Measurements from ENCODE around the gene STX2.

Gene STX2

GRCh38 chr12:130807309-130807708, 31.7 kb downstream of the STX2 start:
- H3K27me3 ChIP-seq (replicated peaks; ENCODE audit: insufficient read depth, low read length): no peaks in the 10 kb centered on the region
- H3K27ac ChIP-seq (ENCODE audit: low read length): no peak overlapping the region
- no peaks in the 10 kb centered on the region for H3K36me3 ChIP-seq (replicated peaks; ENCODE audit: insufficient read depth, low read length)
- no peak overlapping the region for H3K4me3 ChIP-seq (ENCODE audit: low read length)
- no peaks in the 10 kb centered on the region for H4K20me1 ChIP-seq (ENCODE audit: insufficient read depth, low read length)
- H3K79me2 ChIP-seq (ENCODE audit: low read length): no peaks in the 10 kb centered on the region
- DNase-seq: no peak
- no peaks in the 10 kb centered on the region for H3K4me1 ChIP-seq (ENCODE audit: low read length)
- no peaks in the 10 kb centered on the region for H3F3A ChIP-seq (ENCODE audit: insufficient read depth, low read length)
- no peak overlapping the region for H3K9ac ChIP-seq (ENCODE audit: low read length)
- TF ChIP-seq CTCF (IDR thresholded peaks at IDR 0.05; ENCODE audit: low read length) (no peak), EZH2phosphoT487 (IDR thresholded peaks at IDR 0.05; ENCODE audit: low read length) (no peak)
- H3K9me3 ChIP-seq (replicated peaks; ENCODE audit: insufficient read depth, low read length): no peaks in the 10 kb centered on the region
- no peak overlapping the region for H3K4me2 ChIP-seq (ENCODE audit: low read depth, low read length)
- H2AFZ ChIP-seq (ENCODE audit: low read length): no peak overlapping the region
- no peaks in the 10 kb centered on the region for H3K9me2 ChIP-seq (replicated peaks; ENCODE audit: insufficient read depth, low read length)

- Histone ChIP-seq H3K9me2 (replicated peaks; ENCODE audit: insufficient read depth, low read length) (no peaks in the 10 kb centered on the region), H3K4me1 (ENCODE audit: low read length) (no peaks in the 10 kb centered on the region), H3K27me3 (replicated peaks; ENCODE audit: insufficient read depth, low read length) (no peaks in the 10 kb centered on the region), H3K9me3 (replicated peaks; ENCODE audit: insufficient read depth, low read length) (no peaks in the 10 kb centered on the region), H3K79me2 (ENCODE audit: low read length) (no peaks in the 10 kb centered on the region), H3K4me3 (ENCODE audit: low read length) (no peak overlapping the region), H2AFZ (ENCODE audit: low read length) (no peak overlapping the region), H3K4me2 (ENCODE audit: low read depth, low read length) (no peak overlapping the region), H3F3A (ENCODE audit: insufficient read depth, low read length) (no peaks in the 10 kb centered on the region), H3K36me3 (replicated peaks; ENCODE audit: insufficient read depth, low read length) (no peaks in the 10 kb centered on the region), H3K9ac (ENCODE audit: low read length) (no peak overlapping the region), H3K27ac (ENCODE audit: low read length) (no peak overlapping the region), H4K20me1 (ENCODE audit: insufficient read depth, low read length) (no peaks in the 10 kb centered on the region)
- no peak for DNase-seq
- TF ChIP-seq EZH2 (optimal IDR thresholded peaks at IDR 0.05; ENCODE audit: low read depth, low read length) (no peak), EZH2phosphoT487 (IDR thresholded peaks at IDR 0.05; ENCODE audit: low read length) (no peak), CTCF (IDR thresholded peaks at IDR 0.05; ENCODE audit: low read length) (no peak)
Observed at GRCh38 chr12:130806574-130806973, 32.5 kb downstream of the STX2 start.

- H3K27me3 ChIP-seq (replicated peaks; ENCODE audit: insufficient read depth, low read length): no peaks in the 10 kb centered on the region
- no peak overlapping the region for H3K4me2 ChIP-seq (ENCODE audit: low read depth, low read length)
- no peak overlapping the region for H3K4me3 ChIP-seq (ENCODE audit: low read length)
- TF ChIP-seq EZH2phosphoT487 (IDR thresholded peaks at IDR 0.05; ENCODE audit: low read length) (no peak), CTCF (IDR thresholded peaks at IDR 0.05; ENCODE audit: low read length) (no peak), EZH2 (optimal IDR thresholded peaks at IDR 0.05; ENCODE audit: low read depth, low read length) (no peak)
- H3K9me2 ChIP-seq (replicated peaks; ENCODE audit: insufficient read depth, low read length): no peaks in the 10 kb centered on the region
- no peaks in the 10 kb centered on the region for H4K20me1 ChIP-seq (ENCODE audit: insufficient read depth, low read length)
- no peaks in the 10 kb centered on the region for H3K79me2 ChIP-seq (ENCODE audit: low read length)
- H3K27ac ChIP-seq (ENCODE audit: low read length): no peak overlapping the region
- H2AFZ ChIP-seq (ENCODE audit: low read length): no peak overlapping the region
- H3K4me1 ChIP-seq (ENCODE audit: low read length): no peaks in the 10 kb centered on the region
- H3K36me3 ChIP-seq (replicated peaks; ENCODE audit: insufficient read depth, low read length): no peaks in the 10 kb centered on the region
- H3K9ac ChIP-seq (ENCODE audit: low read length): no peak overlapping the region
- H3F3A ChIP-seq (ENCODE audit: insufficient read depth, low read length): no peaks in the 10 kb centered on the region
- H3K9me3 ChIP-seq (replicated peaks; ENCODE audit: insufficient read depth, low read length): no peaks in the 10 kb centered on the region
- no peak for DNase-seq
Observed at GRCh38 chr12:130805635-130806034, 33.4 kb downstream of the STX2 start.
